Measurements from ENCODE around the gene COX18.

Gene COX18

DNA sequence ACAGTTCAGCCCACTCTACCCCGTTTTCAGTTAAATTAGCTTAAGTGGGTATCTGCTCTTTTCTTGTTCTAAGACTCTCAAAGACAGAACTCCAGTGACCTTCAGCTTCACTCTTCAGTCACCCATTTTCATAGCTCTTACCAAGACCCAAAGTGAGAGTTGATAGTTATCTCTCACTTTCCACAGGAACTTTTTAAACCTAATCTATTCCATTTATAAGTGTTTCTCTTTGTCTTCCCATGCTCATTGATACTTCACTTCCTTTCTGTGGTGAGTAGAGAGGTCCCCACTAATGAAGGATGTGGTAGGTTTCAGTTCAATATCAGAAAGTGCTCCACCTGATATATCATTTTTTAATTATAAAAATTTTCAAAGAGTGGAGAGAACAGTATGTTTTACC is 33.4 kb downstream of the COX18 start:
- H3F3A ChIP-seq (ENCODE audit: insufficient read depth, low read length), result no peaks in the 10 kb centered on the region
- peaks cover 6% of the 10 kb centered on the region; the same call in 1 of the 2 replicates for H3K27me3 ChIP-seq (ENCODE audit: insufficient read depth, low read length)
- H4K20me1 ChIP-seq (ENCODE audit: insufficient read depth, low read length), result no peaks in the 10 kb centered on the region
- no peak overlapping the region for H2AFZ ChIP-seq (ENCODE audit: low read length)
- no peaks in the 10 kb centered on the region for H3K79me2 ChIP-seq (ENCODE audit: insufficient read depth, low read length)
- TF ChIP-seq, protein P1, sequence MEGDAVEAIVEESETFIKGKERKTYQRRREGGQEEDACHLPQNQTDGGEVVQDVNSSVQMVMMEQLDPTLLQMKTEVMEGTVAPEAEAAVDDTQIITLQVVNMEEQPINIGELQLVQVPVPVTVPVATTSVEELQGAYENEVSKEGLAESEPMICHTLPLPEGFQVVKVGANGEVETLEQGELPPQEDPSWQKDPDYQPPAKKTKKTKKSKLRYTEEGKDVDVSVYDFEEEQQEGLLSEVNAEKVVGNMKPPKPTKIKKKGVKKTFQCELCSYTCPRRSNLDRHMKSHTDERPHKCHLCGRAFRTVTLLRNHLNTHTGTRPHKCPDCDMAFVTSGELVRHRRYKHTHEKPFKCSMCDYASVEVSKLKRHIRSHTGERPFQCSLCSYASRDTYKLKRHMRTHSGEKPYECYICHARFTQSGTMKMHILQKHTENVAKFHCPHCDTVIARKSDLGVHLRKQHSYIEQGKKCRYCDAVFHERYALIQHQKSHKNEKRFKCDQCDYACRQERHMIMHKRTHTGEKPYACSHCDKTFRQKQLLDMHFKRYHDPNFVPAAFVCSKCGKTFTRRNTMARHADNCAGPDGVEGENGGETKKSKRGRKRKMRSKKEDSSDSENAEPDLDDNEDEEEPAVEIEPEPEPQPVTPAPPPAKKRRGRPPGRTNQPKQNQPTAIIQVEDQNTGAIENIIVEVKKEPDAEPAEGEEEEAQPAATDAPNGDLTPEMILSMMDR (IDR thresholded peaks at IDR 0.05; ENCODE audit: low read length), result no peak
- no peak for TF ChIP-seq EZH2 (IDR thresholded peaks at IDR 0.05; ENCODE audit: borderline replicate concordance, low read length)
- H3K9me3 ChIP-seq (ENCODE audit: low read length), result peaks cover 13% of the 10 kb centered on the region; the same call in 1 of the 2 replicates
- H3K9me2 ChIP-seq (ENCODE audit: low read depth, low read length), result no peaks in the 10 kb centered on the region
- no peak overlapping the region for H3K4me3 ChIP-seq (ENCODE audit: low read depth, low read length, poor library complexity, severe bottlenecking)
- H3K4me1 ChIP-seq (ENCODE audit: insufficient read depth, low read length, severe bottlenecking), result no peaks in the 10 kb centered on the region
- H3K36me3 ChIP-seq (ENCODE audit: insufficient read depth, low read length), result no peaks in the 10 kb centered on the region; the same call in 1 of the 2 replicates
- no peak overlapping the region for H3K27ac ChIP-seq (ENCODE audit: low read depth, low read length, poor library complexity, severe bottlenecking)
- no peak overlapping the region for H3K4me2 ChIP-seq (ENCODE audit: low read length)
- H3K9ac ChIP-seq (ENCODE audit: low read length), result no peak overlapping the region

DNA sequence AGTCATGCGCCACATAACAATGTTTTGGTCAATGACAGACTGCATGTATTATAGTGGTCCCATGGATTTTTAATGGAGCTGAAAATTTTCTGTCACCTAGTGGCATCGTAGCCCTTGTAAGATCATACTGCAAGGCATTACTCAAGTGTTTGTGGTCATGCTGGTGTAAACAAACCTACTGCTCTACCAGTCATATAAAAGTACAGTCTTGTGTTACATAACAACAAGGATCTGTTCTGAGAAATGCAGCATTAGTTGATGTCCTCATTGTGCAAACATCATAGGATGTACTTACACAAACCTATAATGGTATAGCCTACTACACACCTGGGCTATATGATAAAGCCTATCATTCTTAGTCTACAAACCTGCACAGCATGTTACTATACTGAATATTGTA is 34.6 kb downstream of the COX18 start:
- Histone ChIP-seq H3K4me2 (ENCODE audit: low read length) (no peak overlapping the region), H3K79me2 (ENCODE audit: insufficient read depth, low read length) (no peaks in the 10 kb centered on the region), H3K4me3 (ENCODE audit: low read depth, low read length, poor library complexity, severe bottlenecking) (no peak overlapping the region), H3K4me1 (ENCODE audit: insufficient read depth, low read length, severe bottlenecking) (no peaks in the 10 kb centered on the region), H3K9me3 (ENCODE audit: low read length) (peaks cover 13% of the 10 kb centered on the region; the same call in 1 of the 2 replicates), H3K36me3 (ENCODE audit: insufficient read depth, low read length) (no peaks in the 10 kb centered on the region; the same call in 1 of the 2 replicates), H3K27ac (ENCODE audit: low read depth, low read length, poor library complexity, severe bottlenecking) (no peak overlapping the region), H2AFZ (ENCODE audit: low read length) (no peak overlapping the region), H3K9ac (ENCODE audit: low read length) (no peak overlapping the region), H3F3A (ENCODE audit: insufficient read depth, low read length) (no peaks in the 10 kb centered on the region), H3K27me3 (ENCODE audit: insufficient read depth, low read length) (peaks cover 6% of the 10 kb centered on the region; the same call in 1 of the 2 replicates), H4K20me1 (ENCODE audit: insufficient read depth, low read length) (no peaks in the 10 kb centered on the region), H3K9me2 (ENCODE audit: low read depth, low read length) (no peaks in the 10 kb centered on the region)
- no peak for TF ChIP-seq EZH2 (IDR thresholded peaks at IDR 0.05; ENCODE audit: borderline replicate concordance, low read length)
- TF ChIP-seq, protein P1 (IDR thresholded peaks at IDR 0.05; ENCODE audit: low read length), result no peak

DNA sequence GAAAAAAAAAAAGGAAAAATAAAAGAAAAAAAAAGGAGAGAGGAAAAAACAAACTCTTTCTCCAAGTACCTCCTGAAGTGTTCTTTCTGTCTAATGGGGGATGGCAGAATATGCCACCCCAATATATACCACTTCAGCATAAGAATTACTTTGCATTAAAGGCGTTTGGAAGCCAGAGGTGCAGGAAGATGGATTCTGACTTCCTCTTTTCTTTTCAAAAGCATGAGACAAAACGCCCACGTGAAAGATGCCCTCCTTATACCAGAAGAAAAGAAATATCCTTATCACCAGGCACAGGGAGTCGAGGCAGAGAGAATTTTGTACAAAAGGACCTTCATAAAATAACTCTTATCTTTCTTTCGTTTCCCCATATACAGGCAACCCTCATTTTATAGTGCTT is 40.9 kb downstream of the COX18 start:
- TF ChIP-seq, protein P1 (IDR thresholded peaks at IDR 0.05; ENCODE audit: low read length), result no peak
- TF ChIP-seq EZH2 (IDR thresholded peaks at IDR 0.05; ENCODE audit: borderline replicate concordance, low read length), result no peak
- Histone ChIP-seq H4K20me1 (ENCODE audit: insufficient read depth, low read length) (no peaks in the 10 kb centered on the region), H3K79me2 (ENCODE audit: insufficient read depth, low read length) (no peaks in the 10 kb centered on the region), H3K9me3 (ENCODE audit: low read length) (no peaks in the 10 kb centered on the region), H3K4me3 (ENCODE audit: low read depth, low read length, poor library complexity, severe bottlenecking) (no peak overlapping the region), H3K9ac (ENCODE audit: low read length) (no peak overlapping the region), H2AFZ (ENCODE audit: low read length) (no peak overlapping the region), H3K27ac (ENCODE audit: low read depth, low read length, poor library complexity, severe bottlenecking) (no peak overlapping the region), H3F3A (ENCODE audit: insufficient read depth, low read length) (no peaks in the 10 kb centered on the region), H3K36me3 (ENCODE audit: insufficient read depth, low read length) (no peaks in the 10 kb centered on the region), H3K4me1 (ENCODE audit: insufficient read depth, low read length, severe bottlenecking) (no peaks in the 10 kb centered on the region), H3K9me2 (ENCODE audit: low read depth, low read length) (no peaks in the 10 kb centered on the region), H3K4me2 (ENCODE audit: low read length) (no peak overlapping the region), H3K27me3 (ENCODE audit: insufficient read depth, low read length) (no peaks in the 10 kb centered on the region)

Measured in OCI-LY1 (cell line).